HuH-7.5 (cell line): ENCODE data around the gene PIM1.

ENCODE experiments used
- DNase-seq: peaks from one replicate; pipeline ENCODE4 v3.0.0; 2011; ENCODE audit warnings: low spot score

Gene PIM1

GRCh38 chr6:37137201-37138090, 32.5 kb upstream of the PIM1 start:
- no peak for DNase-seq

GRCh38 chr6:37138856-37139229, 31.1 kb upstream of the PIM1 start:
- no peak for DNase-seq

- DNase-seq = no peak
Observed at GRCh38 chr6:37139230-37139962, 30.6 kb upstream of the PIM1 start.

- DNase-seq = no peak
Observed at GRCh38 chr6:37140145-37140544, 29.8 kb upstream of the PIM1 start.

- DNase-seq = no peak
Observed at GRCh38 chr6:37141281-37142049, 28.5 kb upstream of the PIM1 start.

GRCh38 chr6:37142050-37142614, 27.8 kb upstream of the PIM1 start:
- no peak for DNase-seq

GRCh38 chr6:37143585-37143984, 26.4 kb upstream of the PIM1 start:
- DNase-seq = no peak

GRCh38 chr6:37145443-37145842, 24.5 kb upstream of the PIM1 start:
- no peak for DNase-seq

- no peak for DNase-seq
Observed at GRCh38 chr6:37146735-37147157, 23.2 kb upstream of the PIM1 start.

GRCh38 chr6:37149745-37150144, 20.2 kb upstream of the PIM1 start:
- DNase-seq = no peak

- DNase-seq = no peak
Observed at GRCh38 chr6:37150314-37150713, 19.6 kb upstream of the PIM1 start.

GRCh38 chr6:37155394-37156312, 14.3 kb upstream of the PIM1 start:
- no peak for DNase-seq

GRCh38 chr6:37158508-37158907, 11.4 kb upstream of the PIM1 start:
- DNase-seq = no peak

GRCh38 chr6:37160922-37161778, 8.8 kb upstream of the PIM1 start:
- DNase-seq = no peak

GRCh38 chr6:37162740-37163139, 7.2 kb upstream of the PIM1 start:
- DNase-seq = no peak

GRCh38 chr6:37168163-37168758, 1.7 kb upstream of the PIM1 start:
- no peak for DNase-seq

- DNase-seq = peak; percentile 33
Observed at GRCh38 chr6:37168811-37169495, 999 bp upstream of the PIM1 start.

- no peak for DNase-seq
Observed at GRCh38 chr6:37170273-37171200, 585 bp downstream of the PIM1 start.
